ENCODE data around the gene NRL. TPM values are rescaled to one million over a fixed set of nuclear protein-coding genes. Genes with fewer than 3 reads are reported as not detected.

NRL gene
- total RNA-seq: 0.69 and 2.2 TPM in 2 replicates

GRCh38 chr14:24114532-24115421 lies at the start of gene NRL, which contains the start of gene DCAF11:
NRL (minus strand) TSS chr14:24114949; CDS start chr14:24082848, 32,101 bp downstream.
DCAF11 (plus strand) TSS chr14:24114777; CDS start chr14:24115595, 818 bp downstream.

GRCh38 chr14:24160850-24161804 lies 46.4 kb upstream of the NRL start, which contains the start of gene IRF9:
IRF9 (plus strand) TSS chr14:24161265; CDS start chr14:24162145, 880 bp downstream.

GRCh38 chr14:24146978-24147760 lies 32.4 kb upstream of the NRL start, which contains the start of gene RNF31:
RNF31 (plus strand) TSS chr14:24147498; CDS start chr14:24147699, 201 bp downstream.

GRCh38 chr14:24146453-24146977 lies 31.8 kb upstream of the NRL start, which contains the start of gene PSME2:
PSME2 (minus strand) TSS chr14:24146610; CDS start chr14:24146581, 29 bp downstream.

GRCh38 chr14:24141097-24141880 lies 26.5 kb upstream of the NRL start, which contains the start of gene EMC9:
EMC9 (minus strand) TSS chr14:24141591; CDS start chr14:24141304, 287 bp downstream.

GRCh38 chr14:24135834-24136683 lies 21.3 kb upstream of the NRL start, which contains the start of gene PSME1:
PSME1 (plus strand) TSS chr14:24136194; CDS start chr14:24136263, 69 bp downstream.

GRCh38 chr14:24130380-24130716 lies 15.6 kb upstream of the NRL start, which contains the start of gene FITM1:
FITM1 (plus strand) TSS chr14:24130659; CDS start chr14:24131564, 905 bp downstream.

GRCh38 chr14:24093901-24094840 lies 20.6 kb downstream of the NRL start, which contains the start of gene PCK2:
PCK2 (plus strand) TSS chr14:24094311; CDS start chr14:24094406, 95 bp downstream.

GRCh38 chr14:24071144-24071697 lies 43.5 kb downstream of the NRL start, which contains the start of gene CPNE6:
CPNE6 (plus strand) TSS chr14:24071562; CDS start chr14:24072937, 1,375 bp downstream.

GRCh38 chr14:24051789-24052655 lies 62.7 kb downstream of the NRL start, which contains the start of gene CARMIL3:
CARMIL3 (plus strand) TSS chr14:24052009; CDS start chr14:24052154, 145 bp downstream.

Other genes starting within 250 kb of the NRL start
- 48.3 and 59.6 TPM in 2 replicates for gene DHRS4, start 161.2 kb downstream of the NRL start, total RNA-seq
- 12.1 and 14.8 TPM in 2 replicates for gene DHRS4L2, start 126.0 kb downstream of the NRL start, total RNA-seq
- under 0.01 TPM in 1 of 2 replicates, not detected in the other for gene CARMIL3, start 62.9 kb downstream of the NRL start, total RNA-seq
- not detected in 2 replicates for gene CPNE6, start 43.4 kb downstream of the NRL start, total RNA-seq
- 6.7 and 9.0 TPM in 2 replicates for gene PCK2, start 20.6 kb downstream of the NRL start, total RNA-seq
- 65.9 and 89.1 TPM in 2 replicates for gene DCAF11, start 172 bp downstream of the NRL start, total RNA-seq
- 0.34 and 0.76 TPM in 2 replicates for gene FITM1, start 15.7 kb upstream of the NRL start, total RNA-seq
- gene PSME1, start 21.2 kb upstream of the NRL start, total RNA-seq: 142 and 144 TPM in 2 replicates
- gene EMC9, start 26.6 kb upstream of the NRL start, total RNA-seq: 15.4 and 15.8 TPM in 2 replicates
- 109 and 142 TPM in 2 replicates for gene PSME2, start 31.7 kb upstream of the NRL start, total RNA-seq
- 22.1 and 24.0 TPM in 2 replicates for gene RNF31, start 32.5 kb upstream of the NRL start, total RNA-seq
- 43.9 and 55.4 TPM in 2 replicates for gene IRF9, start 46.3 kb upstream of the NRL start, total RNA-seq
- 0.87 and 1.3 TPM in 2 replicates for gene REC8, start 57.1 kb upstream of the NRL start, total RNA-seq
- 19.3 and 31.5 TPM in 2 replicates for gene IPO4, start 73.9 kb upstream of the NRL start, total RNA-seq
- 39.6 and 58.0 TPM in 2 replicates for gene TM9SF1, start 80.5 kb upstream of the NRL start, total RNA-seq
- gene TSSK4, start 90.7 kb upstream of the NRL start, total RNA-seq: not detected in 2 replicates
- 23.7 and 27.1 TPM in 2 replicates for gene CHMP4A, start 98.5 kb upstream of the NRL start, total RNA-seq
- gene MDP1, start 101.1 kb upstream of the NRL start, total RNA-seq: 11.3 and 13.1 TPM in 2 replicates
- 186 and 243 TPM in 2 replicates for gene NEDD8, start 117.4 kb upstream of the NRL start, total RNA-seq
- gene GMPR2, start 118.0 kb upstream of the NRL start, total RNA-seq: 80.6 and 106 TPM in 2 replicates
- gene TINF2, start 127.7 kb upstream of the NRL start, total RNA-seq: 45.1 and 70.4 TPM in 2 replicates
- gene TGM1, start 148.2 kb upstream of the NRL start, total RNA-seq: 0.09 and 0.22 TPM in 2 replicates
- gene RABGGTA, start 156.6 kb upstream of the NRL start, total RNA-seq: 10.7 and 12.2 TPM in 2 replicates
- 5.8 and 16.0 TPM in 2 replicates for gene DHRS1, start 184.8 kb upstream of the NRL start, total RNA-seq
- 20.8 and 21.0 TPM in 2 replicates for gene NOP9, start 184.9 kb upstream of the NRL start, total RNA-seq
- gene CIDEB, start 193.0 kb upstream of the NRL start, total RNA-seq: 1.2 TPM in 2 replicates
- 2.3 and 3.1 TPM in 2 replicates for gene LTB4R2, start 195.2 kb upstream of the NRL start, total RNA-seq
- gene LTB4R, start 196.6 kb upstream of the NRL start, total RNA-seq: 1.6 and 1.7 TPM in 2 replicates
- 51.0 and 57.6 TPM in 2 replicates for gene ADCY4, start 220.1 kb upstream of the NRL start, total RNA-seq
- 2.1 and 2.2 TPM in 2 replicates for gene RIPK3, start 225.0 kb upstream of the NRL start, total RNA-seq

All from dermis lymphatic vessel endothelial cell (primary cell).